RWPE2 (cell line): ENCODE results near the gene MGRN1.

Source experiments
- ATAC-seq: fragments of 200-7000 bp; cut with Tn5 transposase; 3 replicates; pipeline ENCODE4 v1.9.1; 2021; ENCODE audit warnings: low read depth
- DNase-seq: peaks from one replicate; pipeline ENCODE4 v3.0.0-alpha.2; 2020; ENCODE audit warnings: low spot score
- H3K27ac ChIP-seq: fragments of 450-650 bp; 2 replicates; pipeline ENCODE4 v1.5.1; 2017; ENCODE audit warnings: mild to moderate bottlenecking; ENCODE audit not compliant: poor library complexity, severe bottlenecking
- H3K27me3 ChIP-seq: fragments of 250-450 bp; sonication (Bioruptor Pico); 2 replicates; pipeline ENCODE4 v1.5.1; 2021; ENCODE audit warnings: mild to moderate bottlenecking, moderate library complexity; ENCODE audit not compliant: insufficient read depth, poor library complexity, severe bottlenecking
- H3K36me3 ChIP-seq: fragments of 250-450 bp; sonication (Bioruptor Pico); 2 replicates; pipeline ENCODE4 v1.5.1; 2020; ENCODE audit warnings: low read depth, mild to moderate bottlenecking, moderate library complexity
- H3K4me1 ChIP-seq: fragments of 250-450 bp; sonication (Bioruptor Pico); 2 replicates; pipeline ENCODE4 v1.5.1; 2021; ENCODE audit warnings: mild to moderate bottlenecking, moderate library complexity; ENCODE audit not compliant: insufficient read depth, poor library complexity, severe bottlenecking
- H3K4me3 ChIP-seq: fragments of 250-450 bp; sonication (Bioruptor Pico); 2 replicates; pipeline ENCODE4 v1.5.1; 2021; ENCODE audit warnings: mild to moderate bottlenecking, moderate library complexity; ENCODE audit not compliant: severe bottlenecking
- H3K9me3 ChIP-seq: fragments of 250-450 bp; sonication (Bioruptor Pico); 2 replicates; pipeline ENCODE4 v1.5.1; 2021; ENCODE audit warnings: mild to moderate bottlenecking, moderate library complexity; ENCODE audit not compliant: severe bottlenecking
- TF ChIP-seq, protein P1 (sequence below): fragments of 450-650 bp; IDR thresholded peaks from one replicate; pipeline ENCODE4 v1.5.1; 2017; ENCODE audit warnings: mild to moderate bottlenecking, moderate library complexity; ENCODE audit not compliant: poor library complexity, severe bottlenecking

Gene MGRN1

DNA sequence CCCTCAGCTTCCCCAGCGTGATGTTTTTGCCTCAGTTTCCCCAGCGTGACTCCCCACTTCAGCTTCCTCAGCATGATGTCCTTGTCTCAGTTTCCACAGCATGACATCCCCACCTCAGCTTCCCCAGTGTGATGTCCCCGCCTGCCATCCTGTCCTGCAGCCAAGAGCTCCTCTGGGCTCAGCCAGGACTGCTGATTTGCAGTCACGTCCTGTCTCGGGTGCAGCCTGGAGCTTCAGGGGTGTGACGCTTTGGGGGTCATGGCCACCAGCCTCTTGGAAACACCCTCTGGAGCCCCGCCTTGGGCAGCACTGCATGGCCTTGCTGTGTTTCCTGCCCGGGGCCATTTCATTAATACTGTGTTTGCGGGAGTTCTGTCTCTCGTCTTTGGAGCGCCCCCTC, 52.2 kb downstream of the MGRN1 start:
- no peaks in the 10 kb centered on the region for H3K27me3 ChIP-seq
- no peak overlapping the region for H3K27ac ChIP-seq
- TF ChIP-seq, protein P1, sequence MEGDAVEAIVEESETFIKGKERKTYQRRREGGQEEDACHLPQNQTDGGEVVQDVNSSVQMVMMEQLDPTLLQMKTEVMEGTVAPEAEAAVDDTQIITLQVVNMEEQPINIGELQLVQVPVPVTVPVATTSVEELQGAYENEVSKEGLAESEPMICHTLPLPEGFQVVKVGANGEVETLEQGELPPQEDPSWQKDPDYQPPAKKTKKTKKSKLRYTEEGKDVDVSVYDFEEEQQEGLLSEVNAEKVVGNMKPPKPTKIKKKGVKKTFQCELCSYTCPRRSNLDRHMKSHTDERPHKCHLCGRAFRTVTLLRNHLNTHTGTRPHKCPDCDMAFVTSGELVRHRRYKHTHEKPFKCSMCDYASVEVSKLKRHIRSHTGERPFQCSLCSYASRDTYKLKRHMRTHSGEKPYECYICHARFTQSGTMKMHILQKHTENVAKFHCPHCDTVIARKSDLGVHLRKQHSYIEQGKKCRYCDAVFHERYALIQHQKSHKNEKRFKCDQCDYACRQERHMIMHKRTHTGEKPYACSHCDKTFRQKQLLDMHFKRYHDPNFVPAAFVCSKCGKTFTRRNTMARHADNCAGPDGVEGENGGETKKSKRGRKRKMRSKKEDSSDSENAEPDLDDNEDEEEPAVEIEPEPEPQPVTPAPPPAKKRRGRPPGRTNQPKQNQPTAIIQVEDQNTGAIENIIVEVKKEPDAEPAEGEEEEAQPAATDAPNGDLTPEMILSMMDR, result no peak
- peaks cover 26% of the 10 kb centered on the region for H3K4me1 ChIP-seq
- no peak overlapping the region for H3K4me3 ChIP-seq
- DNase-seq (no peak), ATAC-seq (no peak)
- H3K36me3 ChIP-seq, result peaks cover 14% of the 10 kb centered on the region
- H3K9me3 ChIP-seq, result no peaks in the 10 kb centered on the region

DNA sequence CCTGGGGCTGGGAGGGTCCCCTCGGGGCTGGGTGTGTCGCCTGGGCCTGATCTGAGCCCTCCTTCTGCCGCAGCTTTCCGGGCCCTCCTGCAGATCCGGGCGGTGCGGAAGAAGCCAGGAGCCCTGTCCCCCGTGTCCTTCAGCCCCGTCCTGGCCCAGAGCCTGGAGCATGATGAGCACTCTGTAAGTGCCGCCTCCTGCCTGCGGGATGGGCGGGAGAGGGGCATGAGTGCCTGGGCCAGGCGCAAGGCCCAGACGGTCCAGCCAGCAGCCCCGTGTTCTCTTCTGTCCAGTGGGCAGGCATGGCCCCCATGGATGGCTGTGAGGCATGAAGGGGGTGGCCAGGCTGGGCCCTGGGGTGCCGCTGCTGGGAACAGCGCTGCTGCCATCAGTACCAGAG, 52.8 kb downstream of the MGRN1 start:
- TF ChIP-seq, protein P1, result no peak
- peaks cover 26% of the 10 kb centered on the region for H3K4me1 ChIP-seq
- no peaks in the 10 kb centered on the region for H3K9me3 ChIP-seq
- H3K27me3 ChIP-seq, result no peaks in the 10 kb centered on the region
- no peak for ATAC-seq
- no peak overlapping the region for H3K27ac ChIP-seq
- peaks cover 20% of the 10 kb centered on the region for H3K36me3 ChIP-seq
- DNase-seq, result no peak
- H3K4me3 ChIP-seq, result no peak overlapping the region

DNA sequence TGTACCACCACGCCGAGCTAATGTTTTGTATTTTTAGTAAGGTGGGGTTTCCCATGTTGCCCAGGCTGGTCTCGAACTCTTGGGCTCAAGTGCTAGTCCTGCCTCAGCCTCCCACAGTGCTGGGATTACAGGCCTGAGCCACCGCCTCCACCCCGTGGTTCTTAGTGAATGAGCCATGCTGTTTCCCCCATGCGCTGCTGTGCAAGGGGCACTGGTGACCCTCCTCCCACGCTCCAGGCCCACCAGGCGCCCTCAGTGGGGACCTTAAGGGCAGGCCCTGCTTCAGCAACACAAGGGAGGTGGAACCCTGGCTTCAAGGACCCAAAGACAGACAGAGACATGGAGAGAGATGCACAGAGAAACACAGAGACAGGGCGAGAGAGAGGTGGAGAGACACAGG, 53.4 kb downstream of the MGRN1 start:
- Histone ChIP-seq H3K9me3 (no peaks in the 10 kb centered on the region), H3K27ac (no peak overlapping the region), H3K36me3 (peaks cover 24% of the 10 kb centered on the region), H3K27me3 (no peaks in the 10 kb centered on the region), H3K4me1 (peaks cover 26% of the 10 kb centered on the region), H3K4me3 (no peak overlapping the region)
- no peak for DNase-seq
- TF ChIP-seq, protein P1, result no peak
- no peak for ATAC-seq

DNA sequence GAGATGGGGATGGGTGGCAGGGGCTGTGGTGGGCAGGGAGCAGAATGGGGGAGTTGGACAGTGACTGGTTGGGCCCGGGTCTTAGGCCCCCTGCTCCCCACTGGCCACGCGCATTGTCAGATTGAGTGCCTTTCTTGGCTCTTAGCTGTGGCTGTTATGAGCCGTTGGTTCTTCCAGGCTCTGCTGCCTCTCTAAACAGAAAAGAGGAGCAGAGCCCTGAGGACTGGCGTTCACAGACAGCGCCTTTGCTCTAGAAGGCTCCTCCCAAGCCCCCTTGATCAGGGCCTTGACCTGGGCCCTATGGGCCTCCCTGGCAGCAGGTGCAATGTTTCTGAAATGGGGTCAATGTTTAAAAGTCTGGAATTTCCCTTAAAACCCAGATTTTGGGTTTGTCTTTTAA, 54.0 kb downstream of the MGRN1 start:
- Histone ChIP-seq H3K9me3 (no peaks in the 10 kb centered on the region), H3K4me1 (peaks cover 26% of the 10 kb centered on the region), H3K27ac (peak overlapping the region; percentile 84), H3K4me3 (no peak overlapping the region), H3K27me3 (no peaks in the 10 kb centered on the region), H3K36me3 (peaks cover 27% of the 10 kb centered on the region)
- DNase-seq (no peak), ATAC-seq (no peak)
- TF ChIP-seq, protein P1, result no peak

DNA sequence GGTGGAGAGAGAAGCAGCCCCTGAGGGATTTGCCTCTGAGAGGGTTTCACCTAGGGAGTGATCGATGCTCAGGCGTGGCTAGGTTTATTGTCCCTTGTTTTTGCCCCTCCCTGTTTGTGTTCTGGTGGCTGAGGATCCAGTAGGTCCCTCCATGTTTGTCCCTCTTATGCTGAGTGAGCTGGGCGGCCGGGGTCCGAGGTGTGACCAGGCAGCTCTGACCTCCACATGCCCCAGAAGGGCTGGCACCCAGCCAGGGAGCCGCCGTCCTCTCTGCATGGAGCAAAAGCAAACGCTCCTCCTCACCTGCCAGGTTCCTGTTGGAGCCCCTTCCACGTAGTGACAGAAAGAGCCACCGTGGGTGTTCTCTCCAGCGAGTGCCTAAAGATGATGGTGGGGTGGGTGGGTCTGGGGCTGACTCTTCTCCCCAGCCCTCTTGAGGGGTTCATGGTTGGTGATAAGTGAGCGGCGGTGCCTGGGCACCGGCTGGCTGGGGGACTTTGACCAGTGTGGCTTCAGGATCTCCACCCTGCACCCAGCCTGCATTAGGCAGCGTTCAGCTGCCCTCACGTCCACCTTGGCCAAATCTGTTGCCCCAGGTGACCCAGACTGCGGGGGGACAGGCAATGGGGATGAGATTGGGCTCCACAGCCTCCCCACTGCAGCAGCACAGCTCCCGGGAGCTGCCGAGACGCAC, 54.7 kb downstream of the MGRN1 start:
- TF ChIP-seq, protein P1, result no peak
- DNase-seq (no peak), ATAC-seq (no peak; the same call in 2 of the 3 replicates)
- no peaks in the 10 kb centered on the region for H3K27me3 ChIP-seq
- H3K36me3 ChIP-seq, result peaks cover 27% of the 10 kb centered on the region
- no peaks in the 10 kb centered on the region for H3K9me3 ChIP-seq
- H3K4me3 ChIP-seq, result peak overlapping the region; percentile 33
- peaks cover 30% of the 10 kb centered on the region for H3K4me1 ChIP-seq
- H3K27ac ChIP-seq, result peak overlapping the region; percentile 84
